PC-3 (cell line): ENCODE data around the gene KAT2B.

Source experiments
- CTCF ChIP-seq: fragments of 300-600 bp; sonication (generic); conservative IDR thresholded peaks from 2 replicates; pipeline ENCODE4 v1.5.1; 2017; ENCODE audit warnings: antibody characterized with exemption, low read depth, mild to moderate bottlenecking, low read length
- EZH2 ChIP-seq: fragments of 300-600 bp; sonication (generic); IDR thresholded peaks from one replicate; pipeline ENCODE4 v1.6.1; 2017; ENCODE audit warnings: antibody characterized with exemption, mild to moderate bottlenecking, low read length; ENCODE audit not compliant: unreplicated experiment
- EZH2phosphoT487 ChIP-seq: fragments of 300-600 bp; sonication (generic); IDR thresholded peaks from 2 replicates; pipeline ENCODE4 v1.6.1; 2018; ENCODE audit warnings: mild to moderate bottlenecking, antibody characterized with exemption, low read length, borderline replicate concordance

- no peak for TF ChIP-seq CTCF
- no peak for TF ChIP-seq EZH2phosphoT487
- no peak for TF ChIP-seq EZH2
Observed at GRCh38 chr3:20125289-20125688, 85.0 kb downstream of the KAT2B start.
